GM10266 (cell line): ENCODE measurements around the gene GLRA3.

Source experiments
- DNase-seq: peaks from one replicate; pipeline ENCODE4 v3.0.0; 2012; ENCODE audit errors: extremely low spot score
- TF ChIP-seq, protein P1 (sequence below): IDR thresholded peaks from 2 replicates; pipeline ENCODE4 v1.5.1; 2012; ENCODE audit warnings: mild to moderate bottlenecking, low read depth; ENCODE audit not compliant: control insufficient read depth, insufficient read depth; ENCODE audit errors: missing control alignments

GLRA3 gene

DNA sequence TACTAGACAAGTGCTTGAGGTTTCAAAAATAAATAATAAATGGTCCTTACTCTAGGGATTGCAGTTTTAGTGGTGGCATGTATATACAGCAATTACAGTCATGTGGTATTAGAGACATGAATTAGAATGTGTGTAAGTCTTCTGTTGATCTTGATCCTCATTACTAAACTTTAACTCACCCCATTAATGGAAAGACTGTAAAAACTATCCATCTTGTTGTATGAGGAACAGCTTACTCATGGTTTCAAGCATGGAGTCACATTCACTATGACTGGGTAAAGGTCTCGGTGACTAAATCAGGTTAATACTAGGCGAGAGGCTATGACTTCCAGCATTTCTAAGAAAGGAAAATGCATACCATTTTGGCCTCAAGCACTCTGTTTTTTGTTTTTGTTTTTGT lies 199.8 kb downstream of the GLRA3 start:
- TF ChIP-seq, protein P1, sequence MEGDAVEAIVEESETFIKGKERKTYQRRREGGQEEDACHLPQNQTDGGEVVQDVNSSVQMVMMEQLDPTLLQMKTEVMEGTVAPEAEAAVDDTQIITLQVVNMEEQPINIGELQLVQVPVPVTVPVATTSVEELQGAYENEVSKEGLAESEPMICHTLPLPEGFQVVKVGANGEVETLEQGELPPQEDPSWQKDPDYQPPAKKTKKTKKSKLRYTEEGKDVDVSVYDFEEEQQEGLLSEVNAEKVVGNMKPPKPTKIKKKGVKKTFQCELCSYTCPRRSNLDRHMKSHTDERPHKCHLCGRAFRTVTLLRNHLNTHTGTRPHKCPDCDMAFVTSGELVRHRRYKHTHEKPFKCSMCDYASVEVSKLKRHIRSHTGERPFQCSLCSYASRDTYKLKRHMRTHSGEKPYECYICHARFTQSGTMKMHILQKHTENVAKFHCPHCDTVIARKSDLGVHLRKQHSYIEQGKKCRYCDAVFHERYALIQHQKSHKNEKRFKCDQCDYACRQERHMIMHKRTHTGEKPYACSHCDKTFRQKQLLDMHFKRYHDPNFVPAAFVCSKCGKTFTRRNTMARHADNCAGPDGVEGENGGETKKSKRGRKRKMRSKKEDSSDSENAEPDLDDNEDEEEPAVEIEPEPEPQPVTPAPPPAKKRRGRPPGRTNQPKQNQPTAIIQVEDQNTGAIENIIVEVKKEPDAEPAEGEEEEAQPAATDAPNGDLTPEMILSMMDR = no peak
- DNase-seq = no peak

DNA sequence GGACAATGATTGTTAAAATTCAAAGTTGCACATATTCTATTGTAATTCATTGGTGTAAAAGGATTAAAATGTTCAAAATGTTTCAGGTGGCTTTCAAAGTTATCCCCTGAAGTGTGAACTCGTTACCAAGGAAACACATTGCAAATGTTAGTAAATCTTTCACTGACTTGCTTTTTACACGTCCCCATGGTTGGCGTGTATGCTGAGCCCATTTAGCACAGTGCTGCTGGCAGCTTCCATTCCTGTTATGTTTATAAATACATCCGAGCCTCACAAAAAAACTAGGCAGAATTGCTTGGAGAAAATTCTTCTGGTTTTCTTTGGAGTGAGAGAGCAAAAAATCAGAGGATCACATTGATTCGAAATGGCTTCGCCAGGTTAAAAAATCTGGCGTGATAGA lies 200.9 kb downstream of the GLRA3 start:
- DNase-seq = no peak
- TF ChIP-seq, protein P1 = no peak

DNA sequence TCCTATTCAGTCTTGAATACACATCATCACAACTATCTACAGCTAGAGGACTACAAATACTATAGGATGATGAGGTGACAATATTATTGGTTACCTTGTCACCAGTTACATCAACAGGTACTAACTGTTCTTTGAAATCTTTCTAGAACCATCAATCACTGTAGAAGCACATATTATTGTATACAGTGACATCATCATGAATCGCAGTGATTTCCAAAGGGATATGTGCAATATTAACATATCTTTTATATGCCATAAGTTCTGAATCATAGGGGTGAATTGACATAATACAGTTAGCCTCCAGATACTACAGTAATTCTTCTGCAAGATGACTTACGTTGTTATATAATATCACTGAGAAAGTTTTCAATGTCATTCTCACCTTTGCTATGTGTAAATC lies 201.6 kb downstream of the GLRA3 start:
- TF ChIP-seq, protein P1 = no peak
- DNase-seq = no peak

DNA sequence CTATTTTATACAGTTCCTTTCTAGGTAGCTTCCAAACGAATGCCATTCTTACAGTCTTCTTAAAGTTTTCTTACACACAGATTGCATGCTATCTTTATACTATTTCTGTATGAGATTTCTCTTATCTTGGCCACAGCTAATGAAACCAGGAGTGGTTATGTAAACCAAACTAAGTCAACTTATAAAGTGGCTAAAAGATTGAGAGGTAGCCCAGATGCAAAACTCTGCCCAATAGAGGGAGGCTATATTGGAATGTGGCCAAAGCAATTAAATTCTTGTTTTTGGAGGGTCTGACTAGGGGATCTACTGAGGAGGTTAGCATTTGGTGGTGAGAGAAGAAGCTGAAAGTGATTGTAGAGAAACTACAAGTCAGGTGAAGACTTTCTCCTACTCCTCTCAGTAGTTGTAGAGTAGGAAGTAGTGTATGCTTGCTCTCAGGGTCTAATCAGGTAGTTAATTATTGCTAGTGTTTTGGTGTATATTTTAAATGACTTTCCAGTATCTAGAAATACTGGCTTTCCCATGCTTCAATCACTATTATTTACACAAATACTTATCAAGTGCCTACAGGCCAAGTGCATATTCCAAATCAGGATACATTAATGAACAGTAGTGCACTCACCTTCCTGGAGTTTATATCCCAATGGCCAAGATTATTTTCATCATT lies 202.6 kb downstream of the GLRA3 start:
- TF ChIP-seq, protein P1 = no peak
- no peak for DNase-seq

DNA sequence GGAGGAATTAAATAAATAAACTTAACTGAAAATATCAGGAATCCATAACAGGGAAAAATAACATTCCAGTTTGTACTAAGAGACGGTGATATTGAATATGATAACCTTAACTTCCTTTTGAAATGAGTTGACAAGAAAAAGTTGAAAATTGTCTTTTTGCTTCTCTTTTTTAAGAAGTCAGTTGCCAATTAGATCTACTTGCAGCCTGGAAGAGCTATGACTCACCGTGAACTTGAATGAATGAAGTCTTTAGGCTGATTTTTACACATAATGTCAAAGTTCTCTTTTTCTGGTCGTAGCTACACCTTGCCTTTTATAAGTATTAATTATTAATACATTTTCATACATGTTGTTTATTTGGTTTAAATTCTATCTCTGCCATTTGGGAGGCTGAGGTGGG lies 212.4 kb downstream of the GLRA3 start:
- TF ChIP-seq, protein P1 = no peak
- DNase-seq = no peak

DNA sequence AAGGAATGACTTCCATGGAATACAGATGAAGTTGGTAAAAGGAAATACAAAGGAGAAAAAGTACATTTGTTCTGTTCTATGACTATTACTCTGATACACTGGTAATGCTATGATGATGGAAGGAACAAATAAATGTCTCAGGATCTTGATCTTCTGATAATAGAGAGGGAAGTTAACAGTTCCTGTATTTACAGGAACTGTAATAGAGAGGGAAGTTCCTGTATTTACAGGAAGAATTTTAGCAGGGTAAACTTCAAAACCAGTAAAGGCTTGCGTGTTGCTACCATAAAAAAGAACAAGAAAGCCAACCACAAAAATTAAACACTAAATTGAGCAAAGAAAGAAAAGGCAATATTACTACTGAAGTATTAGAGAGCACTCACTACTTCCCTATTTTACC lies 215.1 kb downstream of the GLRA3 start:
- DNase-seq = no peak
- TF ChIP-seq, protein P1 = no peak

DNA sequence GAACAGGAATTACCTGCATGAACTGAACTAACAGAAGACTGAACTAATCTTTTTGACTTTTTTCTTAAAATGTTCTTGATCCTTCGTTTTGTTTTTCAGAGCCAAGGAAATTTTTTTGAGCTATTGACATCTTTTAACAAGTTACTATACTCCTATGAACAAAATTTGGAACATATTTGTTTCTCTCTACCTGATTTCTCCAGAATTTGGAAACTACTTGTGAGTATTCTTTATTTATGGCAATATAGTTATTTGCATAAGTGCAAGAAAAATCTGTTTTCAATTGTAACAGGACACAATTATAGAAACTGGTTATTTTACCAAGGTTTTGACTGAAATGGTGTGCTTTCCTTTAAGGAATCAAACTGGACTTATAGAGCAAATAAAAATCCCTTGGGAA lies 217.3 kb downstream of the GLRA3 start:
- TF ChIP-seq, protein P1 = no peak
- DNase-seq = no peak
